ENCODE data around the gene TRPC4AP. TPM values are rescaled to one million over a fixed set of nuclear protein-coding genes. Genes with fewer than 3 reads are reported as not detected.

TRPC4AP gene
- total and polyA plus RNA-seq, 2 of the 8 experiments (the other 6 are each of a cell fraction or from before 2014, with no cell fraction given): 73.1 to 74.8 TPM

DNA sequence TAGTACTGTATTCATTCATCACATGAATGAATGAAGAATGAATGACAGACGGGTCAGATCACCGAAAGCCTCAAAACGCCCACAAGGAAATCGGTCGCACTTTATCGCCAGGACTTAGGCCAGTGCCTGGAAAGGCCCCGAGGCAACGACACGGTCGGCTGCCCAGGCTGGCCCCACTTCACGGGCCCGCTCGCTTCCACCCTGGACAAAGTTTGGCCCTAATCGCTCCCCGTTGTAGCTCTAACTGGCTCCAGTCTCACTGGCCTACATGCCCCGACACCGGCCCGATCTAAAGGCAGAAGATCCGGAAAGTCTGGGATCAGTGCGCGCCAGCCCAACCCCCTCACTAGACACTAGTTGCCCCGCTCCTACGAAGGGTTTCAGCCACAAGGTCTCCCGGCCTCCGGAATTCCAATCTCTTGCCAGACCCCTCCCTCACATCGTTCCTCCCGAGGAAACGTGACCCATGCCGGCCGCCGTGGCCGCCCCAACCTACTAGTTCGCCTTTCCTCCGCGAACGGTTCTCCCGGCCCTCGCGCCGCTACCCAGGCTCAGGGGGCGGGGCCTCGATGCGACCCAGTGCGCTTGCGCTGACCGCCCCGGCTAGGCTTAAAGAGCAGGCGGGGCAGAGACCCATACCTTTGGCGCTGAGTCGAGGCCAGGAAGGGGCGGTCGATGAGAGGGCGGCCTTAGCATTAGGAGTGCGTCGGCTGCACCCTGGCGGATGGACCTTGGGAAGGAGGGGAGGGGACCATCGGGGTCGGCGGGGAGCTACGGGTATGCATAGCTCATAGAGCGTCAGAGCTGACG is 137.2 kb downstream of the TRPC4AP start, which contains the start of the genes GSS and MYH7B (continued):
- TF ChIP-seq, protein P1, sequence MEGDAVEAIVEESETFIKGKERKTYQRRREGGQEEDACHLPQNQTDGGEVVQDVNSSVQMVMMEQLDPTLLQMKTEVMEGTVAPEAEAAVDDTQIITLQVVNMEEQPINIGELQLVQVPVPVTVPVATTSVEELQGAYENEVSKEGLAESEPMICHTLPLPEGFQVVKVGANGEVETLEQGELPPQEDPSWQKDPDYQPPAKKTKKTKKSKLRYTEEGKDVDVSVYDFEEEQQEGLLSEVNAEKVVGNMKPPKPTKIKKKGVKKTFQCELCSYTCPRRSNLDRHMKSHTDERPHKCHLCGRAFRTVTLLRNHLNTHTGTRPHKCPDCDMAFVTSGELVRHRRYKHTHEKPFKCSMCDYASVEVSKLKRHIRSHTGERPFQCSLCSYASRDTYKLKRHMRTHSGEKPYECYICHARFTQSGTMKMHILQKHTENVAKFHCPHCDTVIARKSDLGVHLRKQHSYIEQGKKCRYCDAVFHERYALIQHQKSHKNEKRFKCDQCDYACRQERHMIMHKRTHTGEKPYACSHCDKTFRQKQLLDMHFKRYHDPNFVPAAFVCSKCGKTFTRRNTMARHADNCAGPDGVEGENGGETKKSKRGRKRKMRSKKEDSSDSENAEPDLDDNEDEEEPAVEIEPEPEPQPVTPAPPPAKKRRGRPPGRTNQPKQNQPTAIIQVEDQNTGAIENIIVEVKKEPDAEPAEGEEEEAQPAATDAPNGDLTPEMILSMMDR (IDR thresholded peaks at IDR 0.05; ENCODE audit: control extremely low read depth in 1 of 3, insufficient read depth in 1 of 3, low read depth in 1 of 3, low read length in 3 of 3): peak; percentile 46 to 59 (median 55); a peak in 3 of 4 replicates
- peak; percentile 86 for TF ChIP-seq CREB1 (IDR thresholded peaks at IDR 0.05)
- TF ChIP-seq, protein P2, sequence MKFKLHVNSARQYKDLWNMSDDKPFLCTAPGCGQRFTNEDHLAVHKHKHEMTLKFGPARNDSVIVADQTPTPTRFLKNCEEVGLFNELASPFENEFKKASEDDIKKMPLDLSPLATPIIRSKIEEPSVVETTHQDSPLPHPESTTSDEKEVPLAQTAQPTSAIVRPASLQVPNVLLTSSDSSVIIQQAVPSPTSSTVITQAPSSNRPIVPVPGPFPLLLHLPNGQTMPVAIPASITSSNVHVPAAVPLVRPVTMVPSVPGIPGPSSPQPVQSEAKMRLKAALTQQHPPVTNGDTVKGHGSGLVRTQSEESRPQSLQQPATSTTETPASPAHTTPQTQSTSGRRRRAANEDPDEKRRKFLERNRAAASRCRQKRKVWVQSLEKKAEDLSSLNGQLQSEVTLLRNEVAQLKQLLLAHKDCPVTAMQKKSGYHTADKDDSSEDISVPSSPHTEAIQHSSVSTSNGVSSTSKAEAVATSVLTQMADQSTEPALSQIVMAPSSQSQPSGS (IDR thresholded peaks at IDR 0.05; ENCODE audit: low read length): no peak
- TF ChIP-seq, protein P3, sequence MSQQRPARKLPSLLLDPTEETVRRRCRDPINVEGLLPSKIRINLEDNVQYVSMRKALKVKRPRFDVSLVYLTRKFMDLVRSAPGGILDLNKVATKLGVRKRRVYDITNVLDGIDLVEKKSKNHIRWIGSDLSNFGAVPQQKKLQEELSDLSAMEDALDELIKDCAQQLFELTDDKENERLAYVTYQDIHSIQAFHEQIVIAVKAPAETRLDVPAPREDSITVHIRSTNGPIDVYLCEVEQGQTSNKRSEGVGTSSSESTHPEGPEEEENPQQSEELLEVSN (IDR thresholded peaks at IDR 0.05): no peak; the same call in 1 of the 2 replicates
- TF ChIP-seq KDM4A (IDR thresholded peaks at IDR 0.05; ENCODE audit: low read depth, low read length, severe bottlenecking): peak; percentile 95
- no peak for TF ChIP-seq RNF2 (IDR thresholded peaks at IDR 0.05; ENCODE audit: borderline replicate concordance, low read depth, low read length, missing control alignments, poor library complexity, severe bottlenecking)
- no peak for TF ChIP-seq BRCA1 (IDR thresholded peaks at IDR 0.05; ENCODE audit: low read depth, low read length)
- TF ChIP-seq SP4 (IDR thresholded peaks at IDR 0.05; ENCODE audit: low read length): no peak; the same call in 1 of the 2 replicates

All from H1 (cell line).